OCI-LY7 (cell line): Measurements from ENCODE around the gene HEPACAM. TPM values are rescaled to one million over a fixed set of nuclear protein-coding genes. Genes with fewer than 3 reads are reported as not detected.
A peak's percentile ranks its signal among the peaks of the same experiment; 100 is the strongest.

Experiments used
- BruUV-seq: library from RNA; stranded (reverse); fragments of 400-500 nt; replicated peaks from 2 replicates; lab custom pipeline; 2021; lab: Mats Ljungman, UMichigan
- CTCF ChIA-PET: fragments of 300-600 bp; sonication (Branson Sonifier 250); formaldehyde crosslinking; loops from one replicate; lab custom pipeline; 2022; ENCODE audit warnings: antibody characterized with exemption; ENCODE audit not compliant: unreplicated experiment; lab: Charles Lee
- POLR2A ChIA-PET: fragments of 300-600 bp; sonication (Branson Sonifier 250); formaldehyde crosslinking; loops from one replicate; lab custom pipeline; 2022; ENCODE audit warnings: antibody characterized with exemption; lab: Charles Lee
- DNase-seq: peaks from one replicate; pipeline ENCODE4 v3.0.0-alpha.2; 2015; ENCODE audit warnings: low spot score
- H2AFZ ChIP-seq: fragments of 200-600 bp; sonication (generic), shearing (Covaris generic); 2 replicates; pipeline ENCODE4 v1.6.1; 2014; ENCODE audit warnings: mild to moderate bottlenecking, antibody characterized with exemption, low read length, moderate library complexity
- H3K27ac ChIP-seq: fragments of 200-600 bp; sonication (generic); 2 replicates; pipeline ENCODE4 v1.5.1; 2014; ENCODE audit warnings: mixed run types, low read depth, mild to moderate bottlenecking, moderate library complexity, low read length, inconsistent platforms; ENCODE audit not compliant: poor library complexity, severe bottlenecking
- H3K36me3 ChIP-seq: fragments of 200-600 bp; sonication (generic); 2 replicates; pipeline ENCODE4 v1.6.1; 2014; ENCODE audit warnings: mild to moderate bottlenecking, antibody characterized with exemption, low read length, moderate library complexity, mixed read lengths; ENCODE audit not compliant: insufficient read depth
- H3K4me1 ChIP-seq: fragments of 200-600 bp; sonication (generic); 2 replicates; pipeline ENCODE4 v1.5.1; 2014; ENCODE audit warnings: mild to moderate bottlenecking, low read length; ENCODE audit not compliant: insufficient read depth, poor library complexity, severe bottlenecking
- H3K4me2 ChIP-seq: fragments of 200-600 bp; sonication (generic); 2 replicates; pipeline ENCODE4 v1.6.1; 2014; ENCODE audit warnings: mild to moderate bottlenecking, low read length
- H3K4me3 ChIP-seq: fragments of 200-600 bp; sonication (generic); 2 replicates; pipeline ENCODE4 v1.5.1; 2014; ENCODE audit warnings: mild to moderate bottlenecking, low read depth, low read length; ENCODE audit not compliant: poor library complexity, severe bottlenecking
- H3K79me2 ChIP-seq: fragments of 200-600 bp; sonication (generic); 2 replicates; pipeline ENCODE4 v1.6.1; 2016; ENCODE audit warnings: low read depth, mild to moderate bottlenecking, low read length, moderate library complexity, mixed read lengths; ENCODE audit not compliant: insufficient read depth
- H3K9me2 ChIP-seq: fragments of 200-600 bp; sonication (generic); 2 replicates; pipeline ENCODE4 v1.6.1; 2016; ENCODE audit warnings: mild to moderate bottlenecking, low read length, mixed read lengths; ENCODE audit not compliant: insufficient read depth
- H3K9me3 ChIP-seq: fragments of 200-600 bp; sonication (generic); 2 replicates; pipeline ENCODE4 v1.6.1; 2014; ENCODE audit warnings: mild to moderate bottlenecking, mixed run types, low read length, mixed read lengths
- H4K20me1 ChIP-seq: fragments of 200-600 bp; sonication (generic); 2 replicates; pipeline ENCODE4 v1.6.1; 2014; ENCODE audit warnings: mild to moderate bottlenecking, antibody characterized with exemption, low read length, moderate library complexity, mixed read lengths; ENCODE audit not compliant: insufficient read depth
- EZH2phosphoT487 ChIP-seq: fragments of 200-600 bp; sonication (generic); IDR thresholded peaks from 2 replicates; pipeline ENCODE4 v1.6.1; 2018; ENCODE audit warnings: low read depth, borderline replicate concordance, mild to moderate bottlenecking, mixed run types, antibody characterized with exemption, low read length, moderate library complexity, mixed read lengths
- intact Hi-C: fragments of 100-400 bp; cut with micrococcal nuclease; formaldehyde crosslinking; loops from one replicate; pipeline ENCODE4 v1.10.0; 2022; ENCODE audit not compliant: unreplicated experiment
- total RNA-seq, 2 experiments: library from RNA; depleted of rRNA in 1 of 2; stranded (reverse); fragments of >200 nt in 1 of 2; shearing (Covaris generic) in 1 of 2; gene quantifications; 2 replicates each; pipeline ENCODE4 v1.2.3, GENCODE V29; 2014 to 2022
- TF ChIP-seq, protein P1 (sequence below): fragments of 200-600 bp; sonication (generic); conservative IDR thresholded peaks from 2 replicates; pipeline ENCODE4 v1.5.1; 2014; ENCODE audit warnings: mild to moderate bottlenecking, antibody characterized with exemption, low read length, moderate library complexity, mixed read lengths

HEPACAM gene
- total RNA-seq, 2 experiments from 2014 or later, result not detected

DNA sequence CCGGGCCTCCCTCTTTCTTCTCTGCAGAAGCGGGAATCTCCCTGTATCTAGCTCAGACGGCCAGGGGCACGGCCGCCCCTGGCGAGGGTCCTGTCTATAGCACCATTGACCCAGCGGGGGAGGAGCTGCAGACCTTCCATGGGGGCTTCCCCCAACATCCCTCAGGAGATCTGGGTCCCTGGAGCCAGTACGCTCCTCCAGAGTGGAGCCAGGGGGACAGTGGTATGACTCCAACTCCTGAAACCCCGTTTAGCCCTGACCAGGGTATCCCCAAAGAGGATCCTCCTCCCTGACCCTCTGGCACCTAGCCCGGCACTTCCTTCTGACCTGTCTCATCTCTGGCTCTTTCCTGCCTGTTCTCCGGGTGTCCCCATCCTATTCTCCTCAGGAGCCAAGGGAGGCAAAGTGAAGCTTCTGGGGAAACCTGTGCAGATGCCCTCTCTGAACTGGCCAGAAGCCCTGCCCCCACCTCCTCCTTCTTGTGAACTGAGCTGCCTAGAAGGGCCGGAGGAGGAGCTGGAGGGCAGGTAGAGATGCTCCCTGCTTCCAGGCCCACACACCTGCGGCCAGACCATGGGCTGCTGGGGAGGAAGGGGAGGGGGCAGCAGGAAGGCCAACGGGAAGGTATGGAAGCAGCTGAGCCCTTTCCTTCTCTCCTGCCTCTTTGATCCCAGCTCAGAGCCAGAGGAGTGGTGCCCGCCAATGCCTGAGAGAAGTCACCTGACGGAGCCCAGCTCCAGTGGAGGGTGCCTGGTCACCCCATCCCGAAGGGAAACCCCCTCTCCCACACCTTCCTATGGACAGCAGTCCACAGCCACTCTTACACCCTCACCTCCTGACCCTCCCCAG lies 57.7 kb downstream of the HEPACAM start:
- TF ChIP-seq EZH2phosphoT487, result no peak
- TF ChIP-seq, protein P1, sequence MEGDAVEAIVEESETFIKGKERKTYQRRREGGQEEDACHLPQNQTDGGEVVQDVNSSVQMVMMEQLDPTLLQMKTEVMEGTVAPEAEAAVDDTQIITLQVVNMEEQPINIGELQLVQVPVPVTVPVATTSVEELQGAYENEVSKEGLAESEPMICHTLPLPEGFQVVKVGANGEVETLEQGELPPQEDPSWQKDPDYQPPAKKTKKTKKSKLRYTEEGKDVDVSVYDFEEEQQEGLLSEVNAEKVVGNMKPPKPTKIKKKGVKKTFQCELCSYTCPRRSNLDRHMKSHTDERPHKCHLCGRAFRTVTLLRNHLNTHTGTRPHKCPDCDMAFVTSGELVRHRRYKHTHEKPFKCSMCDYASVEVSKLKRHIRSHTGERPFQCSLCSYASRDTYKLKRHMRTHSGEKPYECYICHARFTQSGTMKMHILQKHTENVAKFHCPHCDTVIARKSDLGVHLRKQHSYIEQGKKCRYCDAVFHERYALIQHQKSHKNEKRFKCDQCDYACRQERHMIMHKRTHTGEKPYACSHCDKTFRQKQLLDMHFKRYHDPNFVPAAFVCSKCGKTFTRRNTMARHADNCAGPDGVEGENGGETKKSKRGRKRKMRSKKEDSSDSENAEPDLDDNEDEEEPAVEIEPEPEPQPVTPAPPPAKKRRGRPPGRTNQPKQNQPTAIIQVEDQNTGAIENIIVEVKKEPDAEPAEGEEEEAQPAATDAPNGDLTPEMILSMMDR, result no peak
- H4K20me1 ChIP-seq, result no peaks in the 10 kb centered on the region
- H3K36me3 ChIP-seq, result no peaks in the 10 kb centered on the region
- CTCF ChIA-PET, result no interaction called here
- no peaks in the 10 kb centered on the region for H3K9me2 ChIP-seq
- intact Hi-C loops, result no loop called here
- no peak overlapping the region for H3K27ac ChIP-seq
- no peaks in the 10 kb centered on the region for H3K4me1 ChIP-seq
- no peak overlapping the region for H2AFZ ChIP-seq
- POLR2A ChIA-PET, result no interaction called here
- no peaks in the 10 kb centered on the region for H3K79me2 ChIP-seq
- no peak overlapping the region for H3K4me3 ChIP-seq
- no peak overlapping the region for H3K4me2 ChIP-seq
- no TSS peak for BruUV-seq
- no peak for DNase-seq
- H3K9me3 ChIP-seq, result no peaks in the 10 kb centered on the region

- no peak for TF ChIP-seq EZH2phosphoT487
- TF ChIP-seq, protein P1, result no peak
- no peaks in the 10 kb centered on the region for H3K36me3 ChIP-seq
- ChIA-PET POLR2A (no interaction called here), CTCF (no interaction called here)
- intact Hi-C loops, result no loop called here
- H3K27ac ChIP-seq, result no peak overlapping the region
- DNase-seq, result no peak
- no peaks in the 10 kb centered on the region for H3K4me1 ChIP-seq
- no peaks in the 10 kb centered on the region for H4K20me1 ChIP-seq
- no TSS peak for BruUV-seq
- no peak overlapping the region for H3K4me2 ChIP-seq
- no peaks in the 10 kb centered on the region for H3K9me2 ChIP-seq
- no peaks in the 10 kb centered on the region for H3K9me3 ChIP-seq
- no peak overlapping the region for H2AFZ ChIP-seq
- no peak overlapping the region for H3K4me3 ChIP-seq
- no peaks in the 10 kb centered on the region for H3K79me2 ChIP-seq
These were observed 58.3 kb downstream of the HEPACAM start for GRCh38 chr11:124877631-124877909.

DNA sequence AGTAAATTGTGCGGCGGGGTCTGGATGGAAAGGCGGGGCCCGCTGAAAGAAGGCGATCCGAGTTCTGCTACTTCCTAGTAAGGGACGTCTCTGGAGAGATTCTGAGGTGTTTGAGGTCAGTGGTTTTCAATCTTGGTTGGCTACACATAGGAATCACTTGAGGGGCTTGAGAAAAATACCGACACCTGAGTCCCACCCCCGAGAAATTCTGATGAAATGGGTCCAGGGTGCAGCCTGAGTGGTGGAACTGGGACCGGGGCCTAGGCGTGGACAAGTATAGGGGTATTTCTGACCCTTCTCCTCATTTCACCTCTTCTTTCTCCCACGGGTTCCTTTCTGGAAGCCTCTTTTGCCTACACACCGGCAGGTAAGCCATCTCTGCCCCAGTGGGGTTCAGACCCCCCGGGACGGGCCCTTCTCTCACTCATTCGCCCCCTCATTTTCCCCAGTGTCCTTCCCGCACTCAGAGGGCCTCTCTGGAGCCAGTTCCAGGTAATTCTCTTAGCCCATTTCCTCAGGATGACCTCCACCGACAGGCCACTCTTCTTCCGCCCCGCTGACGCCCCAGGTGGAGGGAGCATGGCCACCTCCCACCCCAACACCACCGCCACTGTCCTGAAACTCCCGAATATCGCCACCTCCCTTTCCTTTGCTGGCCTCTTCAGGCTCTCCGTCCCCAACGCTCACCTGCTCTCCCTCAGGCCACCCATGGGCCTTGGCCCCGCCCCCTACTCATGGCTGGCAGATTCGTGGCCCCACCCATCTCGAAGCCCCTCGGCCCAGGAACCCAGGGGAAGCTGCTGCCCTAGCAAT lies 58.8 kb downstream of the HEPACAM start:
- Histone ChIP-seq H2AFZ (peak overlapping the region; percentile 46; the same call in 1 of the 2 replicates), H3K4me2 (peak overlapping the region; percentile 65), H3K9me3 (no peaks in the 10 kb centered on the region), H3K79me2 (no peaks in the 10 kb centered on the region), H3K9me2 (no peaks in the 10 kb centered on the region), H3K27ac (no peak overlapping the region), H3K36me3 (no peaks in the 10 kb centered on the region), H4K20me1 (no peaks in the 10 kb centered on the region), H3K4me3 (peak overlapping the region; percentile 57), H3K4me1 (no peaks in the 10 kb centered on the region)
- TF ChIP-seq, protein P1, result no peak
- TF ChIP-seq EZH2phosphoT487, result no peak
- intact Hi-C loops, result no loop called here
- BruUV-seq, result no TSS peak
- no peak for DNase-seq
- ChIA-PET POLR2A (no interaction called here), CTCF (interaction anchor here (0.6 kb wide), 1 partner anchor 130 kb away, joined by 3 read pairs; no protein-coding TSS in a partner anchor)
